Dermis microvascular lymphatic vessel endothelial cell (primary cell): ENCODE measurements around the gene MELTF. TPM values are rescaled to one million over a fixed set of nuclear protein-coding genes. Genes with fewer than 3 reads are reported as not detected.
A peak's percentile ranks its signal among the peaks of the same experiment; 100 is the strongest.

Experiments
- DNase-seq, 2 donors: peaks; one replicate each; pipeline versions ENCODE4 v3.0.0 to v3.0.0-alpha.2; 2010; ENCODE audit warnings: low read depth in 2 of 2
- total RNA-seq: library from RNA; depleted of rRNA; stranded (reverse); fragments of >200 nt; gene quantifications from 2 replicates; pipeline ENCODE4 v1.2.1, GENCODE V29; 2014

MELTF gene
- total RNA-seq, 1 donor from 2014 or later, result 1.9 TPM

GRCh38 chr3:197010556-197011351, 18.9 kb downstream of the MELTF start:
- DNase-seq, result no peak

GRCh38 chr3:197009532-197010019, 20.0 kb downstream of the MELTF start:
- no peak for DNase-seq

GRCh38 chr3:197008436-197009209, 21.0 kb downstream of the MELTF start:
- no peak for DNase-seq

GRCh38 chr3:197007953-197008352, 21.7 kb downstream of the MELTF start:
- DNase-seq, result no peak

- no peak for DNase-seq
Measured at GRCh38 chr3:197007296-197007940, 22.2 kb downstream of the MELTF start.

- DNase-seq, result no peak
Measured at GRCh38 chr3:197006860-197007259, 22.8 kb downstream of the MELTF start.

- no peak for DNase-seq
Measured at GRCh38 chr3:197006446-197006845, 23.2 kb downstream of the MELTF start.

- DNase-seq, result no peak
Measured at GRCh38 chr3:197003461-197004385, 25.9 kb downstream of the MELTF start.

- DNase-seq, result peak in 1 of 2 donors; percentile 70
Measured at GRCh38 chr3:197002701-197003454, 26.7 kb downstream of the MELTF start.

GRCh38 chr3:197001972-197002700, 27.5 kb downstream of the MELTF start:
- DNase-seq, result no peak

GRCh38 chr3:197001106-197001971, 28.3 kb downstream of the MELTF start:
- DNase-seq, result no peak

- DNase-seq, result no peak
Measured at GRCh38 chr3:197000211-197000610, 29.4 kb downstream of the MELTF start.

- no peak for DNase-seq
Measured at GRCh38 chr3:196998966-196999760, 30.5 kb downstream of the MELTF start.

GRCh38 chr3:196997311-196997710, 32.3 kb downstream of the MELTF start:
- no peak for DNase-seq

- no peak for DNase-seq
Measured at GRCh38 chr3:196996454-196997265, 33.0 kb downstream of the MELTF start.

GRCh38 chr3:196995646-196996355, 33.8 kb downstream of the MELTF start:
- DNase-seq, result no peak
